Measurements from ENCODE around the gene CDS2. TPM values are rescaled to one million over a fixed set of nuclear protein-coding genes. Genes with fewer than 3 reads are reported as not detected.

Gene CDS2
- total and polyA plus RNA-seq, 4 donors: 9.6 to 31.6 (median 14.4) TPM

DNA sequence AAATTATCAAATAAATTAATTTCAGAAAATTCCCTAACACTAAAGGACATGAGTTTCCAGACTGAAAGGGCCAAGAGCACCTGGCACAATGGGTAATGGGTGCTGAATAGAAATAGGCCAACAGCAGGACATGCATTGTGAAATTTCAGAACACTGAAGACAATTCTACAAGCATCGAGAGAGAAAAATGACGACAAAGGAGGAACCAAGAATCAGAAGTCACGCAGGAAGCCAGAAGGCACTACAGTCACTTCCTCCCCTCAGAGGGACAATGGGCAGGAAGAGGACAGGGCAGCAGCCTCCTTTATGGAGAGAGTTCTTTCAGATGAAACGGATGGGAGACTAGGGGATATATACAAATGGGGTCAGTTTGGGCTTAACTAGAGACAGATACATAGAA, 36.6 kb upstream of the CDS2 start:
- H3K4me1 ChIP-seq (ENCODE audit: control insufficient read depth in 4 of 4, insufficient read depth in 4 of 4, low read length in 3 of 4): no peaks in the 10 kb centered on the region
- H3K4me3 ChIP-seq (ENCODE audit: low read depth in 1 of 3, low read length in 3 of 3): no peak overlapping the region
- DNase-seq (ENCODE audit: low spot score): no peak
- 59% methylated on average over 4 of the region's 4 CpGs for WGBS
- no peaks in the 10 kb centered on the region for H3K36me3 ChIP-seq (ENCODE audit: control insufficient read depth in 4 of 4, insufficient read depth in 3 of 4, low read depth in 1 of 4, low read length in 3 of 4)
- TF ChIP-seq NR2F2 (IDR thresholded peaks at IDR 0.05): no peak
- no peak for TF ChIP-seq EGR1 (IDR thresholded peaks at IDR 0.05; ENCODE audit: low read depth in 2 of 2)
- no peak for TF ChIP-seq RXRA (IDR thresholded peaks at IDR 0.05)
- no peak for TF ChIP-seq JUND (IDR thresholded peaks at IDR 0.05)
- no peak for TF ChIP-seq GABPA (IDR thresholded peaks at IDR 0.05 in 1 of 2, conservative IDR thresholded peaks at IDR 0.05 in 1 of 2)
- TF ChIP-seq HNF4A (conservative IDR thresholded peaks at IDR 0.05): no peak
- peak; percentile 16 to 28 for TF ChIP-seq RAD21 (IDR thresholded peaks at IDR 0.05)
- TF ChIP-seq, protein P1, sequence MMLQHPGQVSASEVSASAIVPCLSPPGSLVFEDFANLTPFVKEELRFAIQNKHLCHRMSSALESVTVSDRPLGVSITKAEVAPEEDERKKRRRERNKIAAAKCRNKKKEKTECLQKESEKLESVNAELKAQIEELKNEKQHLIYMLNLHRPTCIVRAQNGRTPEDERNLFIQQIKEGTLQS (IDR thresholded peaks at IDR 0.05): no peak
- no peak for TF ChIP-seq FOXA2 (IDR thresholded peaks at IDR 0.05)
- TF ChIP-seq HNF4G (IDR thresholded peaks at IDR 0.05): no peak
- TF ChIP-seq FOXA1 (IDR thresholded peaks at IDR 0.05): no peak
- TF ChIP-seq REST (IDR thresholded peaks at IDR 0.05): no peak
- peak; percentile 53 for TF ChIP-seq YY1 (IDR thresholded peaks at IDR 0.05)
- TF ChIP-seq, protein P2, sequence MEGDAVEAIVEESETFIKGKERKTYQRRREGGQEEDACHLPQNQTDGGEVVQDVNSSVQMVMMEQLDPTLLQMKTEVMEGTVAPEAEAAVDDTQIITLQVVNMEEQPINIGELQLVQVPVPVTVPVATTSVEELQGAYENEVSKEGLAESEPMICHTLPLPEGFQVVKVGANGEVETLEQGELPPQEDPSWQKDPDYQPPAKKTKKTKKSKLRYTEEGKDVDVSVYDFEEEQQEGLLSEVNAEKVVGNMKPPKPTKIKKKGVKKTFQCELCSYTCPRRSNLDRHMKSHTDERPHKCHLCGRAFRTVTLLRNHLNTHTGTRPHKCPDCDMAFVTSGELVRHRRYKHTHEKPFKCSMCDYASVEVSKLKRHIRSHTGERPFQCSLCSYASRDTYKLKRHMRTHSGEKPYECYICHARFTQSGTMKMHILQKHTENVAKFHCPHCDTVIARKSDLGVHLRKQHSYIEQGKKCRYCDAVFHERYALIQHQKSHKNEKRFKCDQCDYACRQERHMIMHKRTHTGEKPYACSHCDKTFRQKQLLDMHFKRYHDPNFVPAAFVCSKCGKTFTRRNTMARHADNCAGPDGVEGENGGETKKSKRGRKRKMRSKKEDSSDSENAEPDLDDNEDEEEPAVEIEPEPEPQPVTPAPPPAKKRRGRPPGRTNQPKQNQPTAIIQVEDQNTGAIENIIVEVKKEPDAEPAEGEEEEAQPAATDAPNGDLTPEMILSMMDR (IDR thresholded peaks at IDR 0.05; ENCODE audit: low read depth, low read length, missing input control): no peak
- no peak for TF ChIP-seq TAF1 (conservative IDR thresholded peaks at IDR 0.05)
- peak; percentile 34 for TF ChIP-seq MAX (IDR thresholded peaks at IDR 0.05)
- no peak for TF ChIP-seq ZBTB33 (IDR thresholded peaks at IDR 0.05)
- TF ChIP-seq SP1 (IDR thresholded peaks at IDR 0.05): peak; percentile 42
- H3K9ac ChIP-seq (ENCODE audit: low read depth in 1 of 2, low read length in 2 of 2): no peak overlapping the region
- no peaks in the 10 kb centered on the region for H3K27me3 ChIP-seq (ENCODE audit: control insufficient read depth in 4 of 4, insufficient read depth in 4 of 4, low read length in 3 of 4)
- no peaks in the 10 kb centered on the region for H3K9me3 ChIP-seq (ENCODE audit: control insufficient read depth in 4 of 4, low read length in 3 of 4)
- H3K27ac ChIP-seq (ENCODE audit: low read depth in 1 of 2, low read length in 2 of 2): peak overlapping the region; percentile 54 to 69
